ENCODE results near the gene ORMDL2. TPM values are rescaled to one million over a fixed set of nuclear protein-coding genes. Genes with fewer than 3 reads are reported as not detected.
A peak's percentile ranks its signal among the peaks of the same experiment; 100 is the strongest.

ORMDL2 gene
- total and polyA plus RNA-seq, 2 experiments from 2014 or later = 28.6 to 106 TPM

DNA sequence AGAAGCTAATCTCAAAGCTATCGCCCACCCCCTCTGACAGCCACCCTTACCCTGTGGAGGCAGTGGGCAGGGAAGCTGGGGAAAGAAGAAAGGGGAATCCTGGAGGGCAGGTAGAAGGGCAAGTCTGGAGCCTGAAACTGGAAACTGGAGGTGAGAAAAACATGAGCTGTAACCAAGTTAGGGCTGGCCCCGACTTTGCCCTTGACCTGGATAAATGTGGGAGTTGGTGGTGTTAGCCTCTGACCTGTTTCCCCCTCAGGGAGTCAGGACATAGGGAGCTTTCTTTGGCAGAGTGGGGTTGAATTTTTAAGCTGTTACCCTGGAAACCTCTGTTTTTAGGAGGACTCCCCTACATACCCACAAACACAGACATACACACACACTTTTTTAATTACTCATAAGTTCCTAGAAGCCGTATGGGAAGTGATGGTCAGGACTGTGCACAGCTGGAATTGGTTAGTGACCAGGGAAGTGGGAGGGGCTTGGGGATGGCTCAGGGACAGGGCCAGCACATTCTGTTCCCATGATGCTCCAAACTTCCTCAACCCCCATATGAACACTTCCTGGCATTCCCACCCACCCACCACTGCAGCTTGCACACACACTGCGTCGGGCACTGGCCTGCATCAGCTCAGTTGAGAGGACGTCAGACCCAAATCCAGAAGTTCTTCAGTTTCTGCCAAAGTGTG, 29.9 kb downstream of the ORMDL2 start:
- DNase-seq (ENCODE audit: low spot score) = peak; percentile 91
- no peak for TF ChIP-seq EZH2phosphoT487 (IDR thresholded peaks at IDR 0.05; ENCODE audit: low read depth, severe bottlenecking, unreplicated experiment)
- TF ChIP-seq, protein P1, sequence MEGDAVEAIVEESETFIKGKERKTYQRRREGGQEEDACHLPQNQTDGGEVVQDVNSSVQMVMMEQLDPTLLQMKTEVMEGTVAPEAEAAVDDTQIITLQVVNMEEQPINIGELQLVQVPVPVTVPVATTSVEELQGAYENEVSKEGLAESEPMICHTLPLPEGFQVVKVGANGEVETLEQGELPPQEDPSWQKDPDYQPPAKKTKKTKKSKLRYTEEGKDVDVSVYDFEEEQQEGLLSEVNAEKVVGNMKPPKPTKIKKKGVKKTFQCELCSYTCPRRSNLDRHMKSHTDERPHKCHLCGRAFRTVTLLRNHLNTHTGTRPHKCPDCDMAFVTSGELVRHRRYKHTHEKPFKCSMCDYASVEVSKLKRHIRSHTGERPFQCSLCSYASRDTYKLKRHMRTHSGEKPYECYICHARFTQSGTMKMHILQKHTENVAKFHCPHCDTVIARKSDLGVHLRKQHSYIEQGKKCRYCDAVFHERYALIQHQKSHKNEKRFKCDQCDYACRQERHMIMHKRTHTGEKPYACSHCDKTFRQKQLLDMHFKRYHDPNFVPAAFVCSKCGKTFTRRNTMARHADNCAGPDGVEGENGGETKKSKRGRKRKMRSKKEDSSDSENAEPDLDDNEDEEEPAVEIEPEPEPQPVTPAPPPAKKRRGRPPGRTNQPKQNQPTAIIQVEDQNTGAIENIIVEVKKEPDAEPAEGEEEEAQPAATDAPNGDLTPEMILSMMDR (IDR thresholded peaks at IDR 0.05; ENCODE audit: poor library complexity) = no peak
- no peak for TF ChIP-seq EZH2 (IDR thresholded peaks at IDR 0.05; ENCODE audit: borderline replicate concordance)
- no peaks in the 10 kb centered on the region for H3K9me3 ChIP-seq (ENCODE audit: low read depth)
- H3K4me2 ChIP-seq = peak overlapping the region; percentile 58
- H3K4me1 ChIP-seq (ENCODE audit: insufficient read depth) = peaks cover 15% of the 10 kb centered on the region
- no peak overlapping the region for H2AFZ ChIP-seq
- H3K36me3 ChIP-seq (replicated peaks; ENCODE audit: insufficient read depth, low read depth) = no peaks in the 10 kb centered on the region
- H3K4me3 ChIP-seq = no peak overlapping the region
- H3K27me3 ChIP-seq = no peaks in the 10 kb centered on the region
- 34% methylated on average over 6 of the region's 6 CpGs for WGBS (ENCODE audit: low lambda C conversion rate, missing lambda C conversion rate)
- H3K79me2 ChIP-seq = no peaks in the 10 kb centered on the region
- peak overlapping the region; percentile 97 for H3K27ac ChIP-seq
- no peaks in the 10 kb centered on the region for H4K20me1 ChIP-seq (ENCODE audit: insufficient read depth, poor library complexity, severe bottlenecking)
- no peaks in the 10 kb centered on the region for H3K9me2 ChIP-seq (replicated peaks; ENCODE audit: insufficient read depth)

- Histone ChIP-seq H3K27ac (peak overlapping the region; percentile 26), H3K9me2 (replicated peaks; ENCODE audit: insufficient read depth) (no peaks in the 10 kb centered on the region), H3K4me3 (no peak overlapping the region), H3K9me3 (ENCODE audit: low read depth) (no peaks in the 10 kb centered on the region), H3K36me3 (replicated peaks; ENCODE audit: insufficient read depth, low read depth) (no peaks in the 10 kb centered on the region), H3K4me2 (no peak overlapping the region), H2AFZ (no peak overlapping the region), H3K79me2 (no peaks in the 10 kb centered on the region), H3K4me1 (ENCODE audit: insufficient read depth) (peaks cover 15% of the 10 kb centered on the region), H3K27me3 (no peaks in the 10 kb centered on the region), H4K20me1 (ENCODE audit: insufficient read depth, poor library complexity, severe bottlenecking) (no peaks in the 10 kb centered on the region)
- 81% methylated on average over 7 of the region's 7 CpGs for WGBS (ENCODE audit: low lambda C conversion rate, missing lambda C conversion rate)
- TF ChIP-seq EZH2 (IDR thresholded peaks at IDR 0.05; ENCODE audit: borderline replicate concordance) = no peak
- TF ChIP-seq EZH2phosphoT487 (IDR thresholded peaks at IDR 0.05; ENCODE audit: low read depth, severe bottlenecking, unreplicated experiment) = no peak
- TF ChIP-seq, protein P1 (IDR thresholded peaks at IDR 0.05; ENCODE audit: poor library complexity) = no peak
- DNase-seq (ENCODE audit: low spot score) = no peak
These were observed 31.9 kb downstream of the ORMDL2 start for GRCh38 chr12:55849616-55850343.

DNA sequence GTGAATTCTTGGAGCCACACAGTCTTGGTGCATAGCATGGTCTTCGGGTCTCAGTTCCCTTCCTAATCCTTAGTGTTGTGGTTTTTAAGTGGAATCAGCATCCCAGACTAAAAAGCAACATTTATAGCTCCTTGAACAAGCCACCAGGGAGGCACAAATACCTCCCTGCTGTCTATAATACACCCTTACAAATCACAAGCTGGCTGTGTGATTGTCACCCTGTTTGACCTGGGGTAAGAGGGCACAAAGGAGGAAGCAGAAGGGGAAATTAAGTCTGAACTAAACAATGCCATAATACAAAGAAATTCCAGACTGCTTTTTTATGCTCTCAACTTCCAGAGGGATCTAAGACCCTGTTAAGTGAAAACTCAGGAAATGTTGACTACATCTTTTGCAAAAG, 32.6 kb downstream of the ORMDL2 start:
- Histone ChIP-seq H3K27me3 (no peaks in the 10 kb centered on the region), H4K20me1 (ENCODE audit: insufficient read depth, poor library complexity, severe bottlenecking) (no peaks in the 10 kb centered on the region), H3K4me3 (no peak overlapping the region), H3K9me2 (replicated peaks; ENCODE audit: insufficient read depth) (no peaks in the 10 kb centered on the region), H3K27ac (peak overlapping the region; percentile 26), H3K79me2 (no peaks in the 10 kb centered on the region), H3K4me2 (no peak overlapping the region), H3K4me1 (ENCODE audit: insufficient read depth) (peaks cover 15% of the 10 kb centered on the region), H2AFZ (no peak overlapping the region), H3K9me3 (ENCODE audit: low read depth) (no peaks in the 10 kb centered on the region), H3K36me3 (replicated peaks; ENCODE audit: insufficient read depth, low read depth) (no peaks in the 10 kb centered on the region)
- DNase-seq (ENCODE audit: low spot score) = no peak
- 33% methylated on average over 1 of the region's 1 CpG for whole genome bisulfite sequencing (ENCODE audit: low lambda C conversion rate, missing lambda C conversion rate)
- TF ChIP-seq, protein P1 (IDR thresholded peaks at IDR 0.05; ENCODE audit: poor library complexity) = no peak
- TF ChIP-seq EZH2 (IDR thresholded peaks at IDR 0.05; ENCODE audit: borderline replicate concordance) (no peak), EZH2phosphoT487 (IDR thresholded peaks at IDR 0.05; ENCODE audit: low read depth, severe bottlenecking, unreplicated experiment) (no peak)

Data from hepatocyte (in vitro differentiated cells).